ENCODE measurements around the gene HNRNPAB.
"Not testable (repeated sequence)": the region's sequence is repeated elsewhere in the genome, so short reads cannot be mapped to it uniquely, and the experiment has no call there.

HNRNPAB gene

GRCh38 chr5:178213003-178213461 lies 8.7 kb downstream of the HNRNPAB start:
- DNase-seq = no peak

GRCh38 chr5:178213748-178214151 lies 9.4 kb downstream of the HNRNPAB start:
- no peak for DNase-seq

GRCh38 chr5:178214160-178214803 lies 9.9 kb downstream of the HNRNPAB start:
- DNase-seq = no peak

- no peak for DNase-seq
Measured at GRCh38 chr5:178215280-178216002, 11.1 kb downstream of the HNRNPAB start.

- no peak for DNase-seq
Measured at GRCh38 chr5:178216088-178216534, 11.8 kb downstream of the HNRNPAB start.

- no peak for DNase-seq
Measured at GRCh38 chr5:178216779-178217178, 12.4 kb downstream of the HNRNPAB start.

GRCh38 chr5:178218237-178218776 lies 14.0 kb downstream of the HNRNPAB start:
- DNase-seq = no peak

- DNase-seq = no peak
Measured at GRCh38 chr5:178218827-178219226, 14.5 kb downstream of the HNRNPAB start.

GRCh38 chr5:178221282-178221681 lies 16.9 kb downstream of the HNRNPAB start:
- no peak for DNase-seq

- DNase-seq = no peak
Measured at GRCh38 chr5:178221853-178222252, 17.5 kb downstream of the HNRNPAB start.

- no peak for DNase-seq
Measured at GRCh38 chr5:178222292-178222691, 18.0 kb downstream of the HNRNPAB start.

GRCh38 chr5:178223196-178223773 lies 19.0 kb downstream of the HNRNPAB start:
- no peak for DNase-seq

GRCh38 chr5:178223828-178224335 lies 19.5 kb downstream of the HNRNPAB start:
- no peak for DNase-seq

GRCh38 chr5:178224403-178224802 lies 20.1 kb downstream of the HNRNPAB start:
- DNase-seq = no peak

GRCh38 chr5:178225174-178225573 lies 20.8 kb downstream of the HNRNPAB start:
- no peak for DNase-seq

GRCh38 chr5:178227138-178227659 lies 22.9 kb downstream of the HNRNPAB start:
- no peak for DNase-seq

- DNase-seq = no peak
Measured at GRCh38 chr5:178227929-178228328, 23.6 kb downstream of the HNRNPAB start.

- no peak for DNase-seq
Measured at GRCh38 chr5:178228609-178229008, 24.3 kb downstream of the HNRNPAB start.

- DNase-seq = not testable (repeated sequence)
Measured at GRCh38 chr5:178229111-178229510, 24.8 kb downstream of the HNRNPAB start.

GRCh38 chr5:178229861-178230260 lies 25.5 kb downstream of the HNRNPAB start:
- DNase-seq = no peak

- DNase-seq = no peak
Measured at GRCh38 chr5:178230879-178231538, 26.7 kb downstream of the HNRNPAB start.

- peak; percentile 23 for DNase-seq
Measured at GRCh38 chr5:178231539-178232123, 27.3 kb downstream of the HNRNPAB start.

All from left hindlimb (tissue), 1 donor.